ENCODE measurements around the gene MCUB.
"Not testable (repeated sequence)": the region's sequence is repeated elsewhere in the genome, so short reads cannot be mapped to it uniquely, and the experiment has no call there.

The MCUB gene

DNA sequence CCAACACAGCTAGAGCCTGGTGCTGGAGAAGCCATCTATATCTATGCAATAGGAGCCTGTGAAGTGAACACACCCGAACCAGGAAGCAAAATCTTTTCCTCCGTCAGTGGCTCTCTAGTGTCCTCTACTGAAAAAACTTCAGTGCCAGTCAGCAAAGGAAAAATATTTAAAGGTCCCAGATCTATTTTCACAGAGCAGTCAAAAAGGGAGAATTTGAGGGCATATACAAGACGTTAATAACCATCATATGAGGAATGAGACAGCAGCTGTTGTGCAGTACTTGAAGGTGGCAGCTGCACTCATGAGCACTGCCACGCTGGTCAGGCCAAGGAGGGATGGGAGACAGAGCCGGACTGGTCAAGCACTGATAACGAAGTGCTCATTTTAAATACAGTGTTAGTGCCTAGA is 14.4 kb downstream of the MCUB start:
- TF ChIP-seq SPI1 (IDR thresholded peaks at IDR 0.05; ENCODE audit: low read depth, low read length) (no peak), POU2F2 (IDR thresholded peaks at IDR 0.05; ENCODE audit: low read depth, low read length) (no peak), PAX5 (IDR thresholded peaks at IDR 0.05; ENCODE audit: insufficient read depth, low read length, severe bottlenecking) (no peak), TAF1 (IDR thresholded peaks at IDR 0.05; ENCODE audit: low read depth, low read length) (no peak), POLR2A (IDR thresholded peaks at IDR 0.05; ENCODE audit: low read depth, low read length) (no peak), POLR2AphosphoS5 (IDR thresholded peaks at IDR 0.05; ENCODE audit: low read depth, low read length) (no peak)
- DNase-seq (ENCODE audit: insufficient read length, low spot score): no peak
- FAIRE-seq: no peak

DNA sequence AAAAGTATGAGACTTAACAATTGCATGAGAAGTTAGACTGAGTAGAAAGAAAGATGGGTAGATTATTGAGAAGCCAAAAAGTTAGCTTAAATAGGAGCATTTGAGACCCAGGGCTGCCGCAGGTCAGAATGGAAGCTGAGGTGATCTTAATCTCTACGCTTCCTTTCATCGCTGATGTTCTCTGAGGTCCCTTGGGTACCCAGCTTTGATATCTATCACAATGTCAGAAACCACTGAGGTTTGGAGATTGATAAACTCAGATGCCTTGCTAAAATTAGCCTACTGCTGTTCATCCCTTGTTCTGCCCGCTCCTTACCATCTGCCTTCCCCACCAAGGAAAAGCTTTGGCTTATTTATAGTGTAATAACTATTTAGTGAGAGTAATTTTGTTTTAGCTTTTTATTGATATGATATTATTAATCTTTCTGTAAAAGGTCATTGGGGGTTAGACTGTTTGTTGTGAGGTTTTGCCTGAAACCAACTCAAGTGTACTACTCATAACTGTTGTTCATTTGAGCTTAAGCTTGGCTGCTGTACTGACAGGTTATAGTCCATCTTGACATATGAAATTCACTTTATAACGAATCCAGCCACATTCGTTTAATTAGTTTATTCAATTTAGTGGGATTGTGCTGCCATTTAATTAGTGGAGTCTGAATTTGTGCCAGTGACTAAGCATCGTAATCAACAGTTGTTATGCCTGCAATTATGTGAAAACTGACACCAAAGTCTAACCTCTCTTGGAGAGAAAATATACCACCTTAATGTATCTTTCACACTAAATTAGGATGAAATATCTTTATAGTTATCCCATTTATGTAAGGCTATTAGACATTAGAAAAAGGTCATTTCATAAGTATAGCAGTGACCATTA is 15.1 kb downstream of the MCUB start:
- DNase-seq (ENCODE audit: insufficient read length, low spot score) (no peak), FAIRE-seq (peak; percentile 58)
- no peak for TF ChIP-seq SPI1 (IDR thresholded peaks at IDR 0.05; ENCODE audit: low read depth, low read length)
- no peak for TF ChIP-seq POLR2A (IDR thresholded peaks at IDR 0.05; ENCODE audit: low read depth, low read length)
- TF ChIP-seq PAX5 (IDR thresholded peaks at IDR 0.05; ENCODE audit: insufficient read depth, low read length, severe bottlenecking): no peak
- TF ChIP-seq POLR2AphosphoS5 (IDR thresholded peaks at IDR 0.05; ENCODE audit: low read depth, low read length): no peak
- TF ChIP-seq POU2F2 (IDR thresholded peaks at IDR 0.05; ENCODE audit: low read depth, low read length): no peak
- TF ChIP-seq TAF1 (IDR thresholded peaks at IDR 0.05; ENCODE audit: low read depth, low read length): no peak

DNA sequence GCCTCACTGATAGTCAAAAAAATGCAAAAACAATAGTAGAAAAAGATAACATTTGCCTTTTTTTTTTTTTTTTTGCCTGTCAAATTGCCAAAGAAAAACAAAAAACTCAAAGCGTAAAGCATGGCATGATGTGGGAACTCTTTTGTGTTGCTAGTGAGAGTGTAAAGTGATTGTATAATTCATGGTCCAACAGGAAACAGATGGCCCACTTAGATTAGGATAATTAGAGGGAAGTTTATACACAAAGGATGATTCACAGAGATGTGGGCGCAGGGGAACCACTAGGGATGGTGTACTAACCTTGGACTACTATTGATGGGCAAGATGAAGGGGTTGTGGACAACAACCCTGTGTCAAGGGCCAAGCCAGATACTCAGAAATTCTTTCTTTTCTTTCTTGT is 16.4 kb downstream of the MCUB start:
- no peak for TF ChIP-seq PAX5 (IDR thresholded peaks at IDR 0.05; ENCODE audit: insufficient read depth, low read length, severe bottlenecking)
- TF ChIP-seq SPI1 (IDR thresholded peaks at IDR 0.05; ENCODE audit: low read depth, low read length): no peak
- no peak for TF ChIP-seq POU2F2 (IDR thresholded peaks at IDR 0.05; ENCODE audit: low read depth, low read length)
- no peak for TF ChIP-seq POLR2AphosphoS5 (IDR thresholded peaks at IDR 0.05; ENCODE audit: low read depth, low read length)
- no peak for TF ChIP-seq POLR2A (IDR thresholded peaks at IDR 0.05; ENCODE audit: low read depth, low read length)
- no peak for TF ChIP-seq TAF1 (IDR thresholded peaks at IDR 0.05; ENCODE audit: low read depth, low read length)
- no peak for DNase-seq (ENCODE audit: insufficient read length, low spot score)
- no peak for FAIRE-seq

DNA sequence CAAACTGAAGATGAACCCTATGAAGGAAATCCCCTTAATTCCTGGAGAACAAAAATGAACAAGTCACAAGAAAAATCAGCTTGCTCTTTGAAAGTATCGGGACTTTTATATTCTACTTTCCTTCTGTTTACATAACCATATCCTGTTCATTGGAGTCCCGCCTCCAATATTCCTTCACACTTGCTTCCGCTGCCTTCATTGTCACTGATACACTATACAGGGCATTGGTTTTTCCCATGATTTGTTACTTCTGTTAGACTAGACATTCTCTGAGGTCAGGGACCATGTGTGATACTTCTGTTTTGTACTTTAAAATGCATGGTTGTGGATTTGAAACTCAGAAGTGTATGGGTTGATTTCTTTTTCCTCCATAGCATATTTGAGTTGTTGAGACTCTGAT is 18.8 kb downstream of the MCUB start:
- no peak for FAIRE-seq

DNA sequence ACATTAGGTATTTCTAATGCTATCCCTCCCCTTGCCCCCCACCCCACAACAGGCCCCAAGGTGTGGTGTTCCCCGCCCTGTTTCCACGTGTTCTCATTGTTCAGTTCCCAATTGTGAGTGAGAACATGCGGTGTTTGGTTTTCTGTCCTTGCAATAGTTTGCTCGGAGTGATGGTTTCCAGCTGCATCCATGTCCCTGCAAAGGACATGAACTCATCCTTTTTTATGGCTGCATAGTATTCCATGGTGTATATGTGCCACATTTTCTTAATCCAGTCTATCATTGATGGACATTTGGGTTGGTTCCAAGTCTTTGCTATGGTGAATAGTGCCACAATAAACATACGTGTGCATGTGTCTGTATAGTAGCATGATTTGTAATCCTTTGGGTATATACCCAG is 20.0 kb downstream of the MCUB start:
- not testable (repeated sequence) for DNase-seq (ENCODE audit: insufficient read length, low spot score); FAIRE-seq

More for the DNA sequence above, 18.8 kb downstream of the MCUB start:
- DNase-seq (ENCODE audit: insufficient read length, low spot score): no peak
- TF ChIP-seq POLR2A (IDR thresholded peaks at IDR 0.05; ENCODE audit: low read depth, low read length): no peak
- no peak for TF ChIP-seq POU2F2 (IDR thresholded peaks at IDR 0.05; ENCODE audit: low read depth, low read length)
- no peak for TF ChIP-seq TAF1 (IDR thresholded peaks at IDR 0.05; ENCODE audit: low read depth, low read length)
- no peak for TF ChIP-seq SPI1 (IDR thresholded peaks at IDR 0.05; ENCODE audit: low read depth, low read length)
- TF ChIP-seq POLR2AphosphoS5 (IDR thresholded peaks at IDR 0.05; ENCODE audit: low read depth, low read length): no peak
- TF ChIP-seq PAX5 (IDR thresholded peaks at IDR 0.05; ENCODE audit: insufficient read depth, low read length, severe bottlenecking): no peak

DNA sequence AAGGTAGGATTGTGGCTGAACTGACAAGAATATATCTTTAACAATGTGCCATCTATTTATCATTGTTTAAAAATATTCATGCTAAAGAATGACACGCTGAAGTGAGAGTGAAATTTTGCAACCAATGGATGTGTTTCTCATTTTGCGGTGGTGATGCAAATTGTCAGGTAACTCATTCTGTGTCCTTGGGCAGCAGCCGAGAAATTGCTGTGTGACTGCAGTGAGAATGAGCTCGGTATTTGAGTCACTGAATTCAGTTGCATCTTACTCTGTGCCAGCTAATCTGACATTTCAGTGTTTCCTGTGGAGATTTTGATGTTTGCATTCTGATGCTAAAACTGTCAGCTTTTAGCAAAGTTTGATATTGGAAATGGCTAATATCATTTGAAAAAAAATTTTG is 28.1 kb downstream of the MCUB start:
- FAIRE-seq: peak; percentile 89
- TF ChIP-seq SPI1 (IDR thresholded peaks at IDR 0.05; ENCODE audit: low read depth, low read length) (no peak), POU2F2 (IDR thresholded peaks at IDR 0.05; ENCODE audit: low read depth, low read length) (peak; percentile 75; the same call in 1 of the 2 replicates), TAF1 (IDR thresholded peaks at IDR 0.05; ENCODE audit: low read depth, low read length) (no peak)
- peak; percentile 26 for DNase-seq (ENCODE audit: insufficient read length, low spot score)

DNA sequence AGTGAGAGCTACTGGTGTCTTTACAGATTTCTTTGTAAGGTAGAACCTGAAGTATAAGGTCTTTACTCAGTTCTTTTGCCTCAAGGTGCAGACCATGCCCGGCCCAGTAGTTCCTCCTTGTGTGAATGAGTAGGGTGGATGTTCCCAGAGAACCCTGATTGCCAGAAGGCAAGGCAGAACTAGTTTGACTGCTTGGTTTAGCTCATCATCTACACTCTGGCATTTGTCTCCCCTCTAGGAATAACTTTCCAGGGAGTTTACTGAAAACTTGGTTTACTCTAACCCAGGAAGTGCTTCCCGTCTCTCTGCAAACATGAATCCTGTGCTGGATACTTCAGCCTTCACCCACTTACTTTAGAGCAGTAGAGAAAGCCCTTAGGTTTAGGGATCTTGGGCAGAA is 29.1 kb downstream of the MCUB start:
- TF ChIP-seq PAX5 (IDR thresholded peaks at IDR 0.05; ENCODE audit: insufficient read depth, low read length, severe bottlenecking) (no peak), SPI1 (IDR thresholded peaks at IDR 0.05; ENCODE audit: low read depth, low read length) (no peak), POU2F2 (IDR thresholded peaks at IDR 0.05; ENCODE audit: low read depth, low read length) (no peak)
- FAIRE-seq: peak; percentile 20
- no peak for DNase-seq (ENCODE audit: insufficient read length, low spot score)

DNA sequence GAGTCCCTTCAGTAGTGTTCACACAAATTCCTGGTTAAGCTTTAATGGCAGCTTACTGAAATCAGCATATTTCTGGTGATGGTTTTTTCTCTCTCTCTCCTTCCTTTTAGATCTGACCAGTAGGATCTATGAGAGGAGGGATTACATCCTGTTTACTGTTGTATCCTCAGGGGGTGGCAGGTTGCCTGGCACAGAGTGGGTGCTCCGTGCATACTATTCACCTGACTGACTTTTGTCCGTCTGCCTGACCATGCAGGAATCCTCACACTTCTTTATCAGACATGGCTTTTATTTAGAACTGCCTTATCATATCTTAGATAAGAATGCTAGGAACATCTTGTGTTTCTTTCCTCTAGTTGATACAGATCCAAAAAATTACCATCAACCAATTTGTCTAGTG is 29.6 kb downstream of the MCUB start:
- no peak for TF ChIP-seq SPI1 (IDR thresholded peaks at IDR 0.05; ENCODE audit: low read depth, low read length)
- no peak for FAIRE-seq

DNA sequence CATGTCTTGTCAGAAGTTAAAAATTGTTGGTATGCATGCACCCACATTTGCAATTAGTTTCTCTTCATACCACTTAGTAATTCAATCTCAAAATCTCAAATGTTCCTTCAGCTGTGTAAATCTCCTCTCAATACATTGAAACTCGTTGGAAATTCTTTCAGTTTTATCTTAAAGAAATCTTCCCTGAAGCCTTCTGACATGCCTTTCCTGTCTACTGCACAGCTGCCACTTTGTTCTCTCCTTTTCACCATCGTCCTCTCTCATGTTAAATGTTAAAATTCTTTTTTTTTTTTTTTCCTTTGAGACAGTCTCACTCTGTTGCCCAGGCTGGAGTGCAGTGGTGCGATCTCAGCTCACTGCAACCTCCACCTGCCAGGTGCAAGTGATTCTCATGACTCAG is 30.9 kb downstream of the MCUB start:
- TF ChIP-seq POU2F2 (IDR thresholded peaks at IDR 0.05; ENCODE audit: low read depth, low read length) (no peak), POLR2A (IDR thresholded peaks at IDR 0.05; ENCODE audit: low read depth, low read length) (no peak), PAX5 (IDR thresholded peaks at IDR 0.05; ENCODE audit: insufficient read depth, low read length, severe bottlenecking) (no peak), POLR2AphosphoS5 (IDR thresholded peaks at IDR 0.05; ENCODE audit: low read depth, low read length) (no peak), TAF1 (IDR thresholded peaks at IDR 0.05; ENCODE audit: low read depth, low read length) (no peak)
- FAIRE-seq (no peak), DNase-seq (ENCODE audit: insufficient read length, low spot score) (no peak)

More for the DNA sequence above, 29.6 kb downstream of the MCUB start:
- DNase-seq (ENCODE audit: insufficient read length, low spot score): no peak

DNA sequence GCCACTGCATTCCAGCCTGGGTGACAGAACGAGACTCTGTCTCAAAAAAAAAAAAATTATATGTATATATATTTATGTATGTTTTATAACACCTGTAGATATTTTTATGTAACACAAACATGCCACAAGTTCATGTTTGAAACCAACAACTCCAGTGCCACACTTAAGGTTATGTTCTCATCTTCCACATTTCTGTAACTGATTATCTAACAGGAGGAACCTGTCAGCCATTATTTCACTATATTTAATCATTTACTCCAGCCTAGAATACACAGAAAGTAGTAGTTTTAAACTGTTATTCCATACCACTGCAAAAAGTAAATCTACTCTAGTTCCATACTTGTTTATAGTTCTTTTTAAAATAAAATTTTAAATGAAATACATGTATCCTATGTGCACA is 32.3 kb downstream of the MCUB start:
- TF ChIP-seq TAF1 (IDR thresholded peaks at IDR 0.05; ENCODE audit: low read depth, low read length): no peak
- TF ChIP-seq POLR2AphosphoS5 (IDR thresholded peaks at IDR 0.05; ENCODE audit: low read depth, low read length): no peak
- TF ChIP-seq POU2F2 (IDR thresholded peaks at IDR 0.05; ENCODE audit: low read depth, low read length): no peak
- FAIRE-seq (no peak), DNase-seq (ENCODE audit: insufficient read length, low spot score) (no peak)

DNA sequence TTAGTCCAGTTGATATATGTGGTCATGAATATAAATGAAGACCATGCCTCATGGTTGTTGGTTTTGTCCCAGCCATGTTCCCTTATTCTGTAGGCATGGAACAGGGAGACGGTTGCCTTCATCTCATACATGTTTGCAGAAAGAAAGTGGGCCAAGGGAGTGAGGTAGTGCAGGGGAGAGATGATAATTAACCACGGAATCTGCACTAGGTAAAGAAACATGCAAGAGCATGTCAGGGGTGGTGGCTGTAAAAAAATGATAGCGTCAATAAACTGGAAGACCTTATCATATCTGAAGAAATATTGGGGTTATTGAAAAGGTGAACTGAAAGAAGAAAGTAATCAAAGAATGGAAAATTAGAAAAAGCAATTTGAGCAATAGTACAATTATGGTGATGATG is 35.1 kb downstream of the MCUB start:
- not testable (repeated sequence) for FAIRE-seq; DNase-seq (ENCODE audit: insufficient read length, low spot score)

DNA sequence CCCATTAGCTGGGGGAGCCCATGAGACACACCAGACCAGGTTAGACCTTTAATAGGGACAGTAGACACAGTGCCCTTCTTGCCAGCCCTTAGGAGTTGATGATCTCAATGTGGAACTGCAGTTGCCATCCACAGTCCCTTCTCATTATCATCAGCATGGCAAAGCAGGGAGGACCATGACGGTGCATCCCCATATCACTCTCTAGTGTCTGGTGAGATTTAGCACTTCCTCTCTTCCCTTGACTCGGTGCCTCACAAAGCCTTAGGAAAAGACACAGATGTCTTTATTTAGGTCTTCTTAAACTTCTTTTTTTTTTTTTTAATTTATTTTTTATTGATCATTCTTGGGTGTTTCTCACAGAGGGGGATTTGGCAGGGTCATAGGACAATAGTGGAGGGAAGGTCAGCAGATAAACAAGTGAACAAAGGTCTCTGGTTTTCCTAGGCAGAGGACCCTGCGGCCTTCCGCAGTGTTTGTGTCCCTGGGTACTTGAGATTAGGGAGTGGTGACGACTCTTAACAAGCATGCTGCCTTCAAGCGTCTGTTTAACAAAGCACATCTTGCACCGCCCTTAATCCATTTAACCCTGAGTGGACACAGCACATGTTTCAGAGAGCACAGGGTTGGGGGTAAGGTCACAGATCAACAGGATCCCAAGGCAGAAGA is 36.5 kb downstream of the MCUB start:
- FAIRE-seq: peak; percentile 71
- not testable (repeated sequence) for DNase-seq (ENCODE audit: insufficient read length, low spot score)
